HUES6 (cell line): ENCODE results near the gene UCKL1.

ENCODE experiments used
- H3K27ac ChIP-seq: 2 replicates; pipeline ENCODE4 v1.7.0; 2013; ENCODE audit warnings: low read depth, mild to moderate bottlenecking, low read length, inconsistent platforms
- H3K27me3 ChIP-seq: 2 replicates; pipeline ENCODE4 v1.6.1; 2013; ENCODE audit warnings: low read length; ENCODE audit not compliant: control insufficient read depth, insufficient read depth
- H3K36me3 ChIP-seq: 2 replicates; pipeline ENCODE4 v1.6.1; 2013; ENCODE audit warnings: low read length; ENCODE audit not compliant: control insufficient read depth, insufficient read depth
- H3K4me1 ChIP-seq: 2 replicates; pipeline ENCODE4 v1.6.1; 2013; ENCODE audit warnings: low read length; ENCODE audit not compliant: control insufficient read depth, insufficient read depth
- H3K4me3 ChIP-seq: 2 replicates; pipeline ENCODE4 v1.5.1; 2013; ENCODE audit warnings: low read depth, low read length
- H3K9ac ChIP-seq: one replicate; pipeline ENCODE4 v1.6.1; 2013; ENCODE audit warnings: mild to moderate bottlenecking, low read length
- H3K9me3 ChIP-seq: 2 replicates; pipeline ENCODE4 v1.6.1; 2013; ENCODE audit warnings: low read depth, low read length; ENCODE audit not compliant: control insufficient read depth, insufficient read depth

The UCKL1 gene

DNA sequence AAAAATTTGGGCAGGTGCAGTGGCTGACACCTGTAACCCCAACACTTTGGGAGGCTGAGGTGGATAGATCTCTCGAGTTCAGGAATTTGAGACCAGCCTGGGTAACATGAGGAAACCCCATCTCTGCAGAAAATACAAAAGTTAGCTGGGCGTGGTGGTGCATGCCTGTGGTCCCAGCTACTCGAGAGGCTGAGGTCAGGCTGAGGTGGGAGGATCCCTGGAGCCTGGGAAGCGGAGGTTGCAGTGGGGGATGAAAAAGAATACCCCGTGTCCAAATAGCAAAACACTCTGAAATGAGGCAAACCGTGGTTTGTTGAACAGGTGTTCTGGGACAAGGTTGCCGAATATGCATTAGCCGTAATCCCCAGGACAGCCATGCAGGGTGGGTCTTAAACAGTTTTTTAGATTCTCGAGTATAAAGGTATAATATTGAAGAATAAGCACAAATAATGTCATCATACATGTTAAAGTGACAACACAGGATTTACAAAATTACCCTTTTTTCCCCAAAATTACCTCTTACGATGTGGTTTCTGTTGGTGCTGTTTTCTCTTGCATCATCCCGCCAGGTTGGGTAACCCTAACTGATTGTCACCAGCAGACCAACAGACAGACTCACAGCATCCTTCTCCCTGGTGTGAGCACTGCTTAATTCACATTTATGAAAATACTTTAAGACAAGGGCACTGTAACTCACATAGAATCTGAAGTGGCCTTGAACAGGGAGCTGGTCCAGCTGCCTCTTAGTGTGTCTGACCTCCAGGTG is 52.2 kb downstream of the UCKL1 start:
- H3K27ac ChIP-seq = no peak overlapping the region
- H3K36me3 ChIP-seq = no peaks in the 10 kb centered on the region; the same call in 1 of the 2 replicates
- H3K27me3 ChIP-seq = no peaks in the 10 kb centered on the region
- H3K4me1 ChIP-seq = no peaks in the 10 kb centered on the region
- no peak overlapping the region for H3K9ac ChIP-seq
- H3K9me3 ChIP-seq = no peaks in the 10 kb centered on the region
- no peak overlapping the region for H3K4me3 ChIP-seq

DNA sequence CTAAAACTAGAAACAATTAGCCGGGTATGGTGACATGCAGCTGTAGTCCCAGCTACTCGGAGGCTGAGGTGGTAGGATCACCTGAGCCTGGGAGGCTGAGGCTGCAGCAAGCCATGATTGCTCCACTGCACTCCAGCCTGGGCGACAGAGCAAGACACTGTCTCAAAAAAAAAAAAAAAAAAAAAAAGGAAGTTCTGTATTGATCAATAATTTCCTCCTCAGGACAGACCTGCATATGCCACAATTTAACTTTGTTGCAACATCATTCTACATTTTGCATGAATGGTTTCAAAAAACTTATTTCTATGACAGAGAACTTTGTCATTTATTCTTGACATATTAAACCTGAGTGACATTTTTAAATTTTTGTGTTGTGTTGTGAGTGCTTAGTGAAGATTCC is 55.8 kb downstream of the UCKL1 start:
- Histone ChIP-seq H3K4me3 (no peak overlapping the region), H3K9me3 (no peaks in the 10 kb centered on the region), H3K27ac (no peak overlapping the region), H3K9ac (no peak overlapping the region), H3K27me3 (no peaks in the 10 kb centered on the region), H3K4me1 (peaks cover 8% of the 10 kb centered on the region), H3K36me3 (no peaks in the 10 kb centered on the region; the same call in 1 of the 2 replicates)

DNA sequence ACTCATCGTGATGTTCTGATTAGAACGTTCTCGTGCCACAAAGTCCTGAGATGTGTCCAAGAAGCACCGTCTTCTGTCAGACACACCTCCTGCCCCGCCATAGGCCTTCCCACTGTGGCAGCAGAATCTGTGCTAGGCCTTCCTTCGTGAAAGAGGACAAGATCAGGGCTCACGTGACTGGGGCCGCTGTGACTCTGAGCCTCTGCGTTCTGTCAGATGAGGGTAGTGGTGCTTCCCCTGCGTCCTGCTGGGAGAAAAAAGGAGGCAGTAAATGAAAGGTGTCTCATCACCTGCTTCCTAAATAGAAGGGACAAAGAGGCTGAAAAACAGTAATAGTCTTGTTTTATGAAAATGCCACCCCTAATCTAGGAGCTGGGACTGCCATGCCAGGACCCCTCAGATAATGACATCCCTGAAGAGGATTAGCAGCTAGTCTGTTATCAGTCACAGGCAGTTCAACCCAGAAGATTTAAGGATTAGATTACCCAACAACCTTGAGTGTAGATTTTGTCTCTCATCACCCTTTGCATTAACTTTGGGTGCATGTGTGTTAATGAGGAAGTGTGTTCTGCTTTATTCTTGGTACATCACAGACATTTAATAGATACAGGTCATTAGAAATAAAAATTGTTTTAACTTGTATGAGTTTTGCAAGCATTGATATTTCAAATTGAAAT is 57.2 kb downstream of the UCKL1 start:
- Histone ChIP-seq H3K9me3 (no peaks in the 10 kb centered on the region), H3K4me3 (no peak overlapping the region), H3K36me3 (no peaks in the 10 kb centered on the region; the same call in 1 of the 2 replicates), H3K9ac (no peak overlapping the region), H3K27ac (no peak overlapping the region), H3K4me1 (peaks cover 11% of the 10 kb centered on the region), H3K27me3 (no peaks in the 10 kb centered on the region)

DNA sequence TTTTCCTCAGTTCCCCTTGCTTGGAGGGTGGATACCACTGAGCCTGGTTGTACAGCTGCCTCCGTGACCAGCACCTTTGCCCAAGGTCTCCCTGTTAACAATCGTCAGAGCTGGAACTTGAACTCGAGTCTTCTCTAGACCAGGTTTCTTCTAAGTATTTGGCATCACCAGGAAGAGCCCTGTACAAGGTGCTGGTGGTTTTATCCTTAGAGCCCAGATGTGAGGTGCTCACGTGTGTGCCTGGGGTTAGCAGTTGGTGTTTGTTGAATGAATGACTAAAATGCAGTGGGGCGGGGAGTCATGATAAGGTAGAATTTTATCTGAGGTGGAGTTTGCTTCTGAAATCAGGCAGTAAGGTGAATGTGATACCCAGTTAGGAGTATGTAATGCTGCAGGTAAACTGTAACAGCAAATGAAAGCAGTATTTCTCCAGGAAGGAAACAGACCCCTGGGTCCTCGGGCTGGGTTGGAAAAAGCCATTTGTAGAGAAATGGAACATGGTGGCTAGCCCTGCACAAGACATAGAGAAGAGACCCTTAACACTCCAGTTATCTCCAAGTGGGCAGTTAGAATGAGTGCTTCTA is 58.1 kb downstream of the UCKL1 start:
- Histone ChIP-seq H3K9ac (no peak overlapping the region), H3K9me3 (no peaks in the 10 kb centered on the region), H3K4me1 (peaks cover 14% of the 10 kb centered on the region), H3K27ac (no peak overlapping the region), H3K27me3 (no peaks in the 10 kb centered on the region), H3K36me3 (no peaks in the 10 kb centered on the region; the same call in 1 of the 2 replicates), H3K4me3 (no peak overlapping the region)

DNA sequence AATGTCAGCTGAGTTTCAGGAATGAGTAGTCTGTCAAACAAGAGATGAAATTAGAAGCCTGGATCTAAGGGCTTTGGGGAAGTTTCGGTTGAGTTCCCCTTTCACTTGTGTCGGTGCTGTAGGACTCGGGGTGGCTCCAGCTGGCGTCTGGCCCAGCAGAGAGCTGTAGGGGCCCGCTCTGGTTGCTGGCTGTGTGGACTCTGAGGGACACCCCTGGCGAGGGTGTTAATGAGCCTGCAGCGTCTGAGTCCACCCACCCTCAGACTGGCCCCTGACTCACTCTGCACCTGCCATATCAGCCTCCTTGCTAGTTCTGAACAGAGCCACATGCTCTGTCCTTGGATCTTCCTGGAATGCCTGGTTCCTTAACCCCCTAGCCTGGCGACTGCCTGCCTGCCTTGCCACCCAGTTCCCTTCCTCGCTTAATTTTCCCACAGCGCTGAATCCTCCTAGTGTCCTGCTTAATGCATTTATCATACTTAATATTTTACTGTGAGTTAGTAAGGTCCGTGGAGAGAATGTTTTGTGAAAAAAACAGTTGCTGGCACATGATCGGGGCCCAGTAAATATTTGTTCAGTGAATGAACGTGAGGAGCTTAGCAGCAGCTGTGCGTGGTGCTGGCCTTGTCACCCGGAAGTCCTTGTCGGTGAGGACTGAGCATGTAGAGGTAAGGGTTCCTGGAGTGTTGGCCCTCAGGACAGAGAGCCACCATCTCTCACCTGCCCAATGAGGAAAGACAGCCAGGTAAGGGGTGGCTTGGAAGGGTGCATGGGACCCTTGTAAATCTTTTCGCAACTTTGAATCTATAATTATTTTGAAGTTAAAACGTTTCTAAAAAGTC is 59.7 kb downstream of the UCKL1 start:
- peak overlapping the region; percentile 78 for H3K4me3 ChIP-seq
- H3K36me3 ChIP-seq = peaks cover 9% of the 10 kb centered on the region
- no peaks in the 10 kb centered on the region for H3K9me3 ChIP-seq
- H3K4me1 ChIP-seq = peaks cover 14% of the 10 kb centered on the region
- H3K9ac ChIP-seq = peak overlapping the region; percentile 56
- H3K27me3 ChIP-seq = no peaks in the 10 kb centered on the region
- no peak overlapping the region for H3K27ac ChIP-seq

DNA sequence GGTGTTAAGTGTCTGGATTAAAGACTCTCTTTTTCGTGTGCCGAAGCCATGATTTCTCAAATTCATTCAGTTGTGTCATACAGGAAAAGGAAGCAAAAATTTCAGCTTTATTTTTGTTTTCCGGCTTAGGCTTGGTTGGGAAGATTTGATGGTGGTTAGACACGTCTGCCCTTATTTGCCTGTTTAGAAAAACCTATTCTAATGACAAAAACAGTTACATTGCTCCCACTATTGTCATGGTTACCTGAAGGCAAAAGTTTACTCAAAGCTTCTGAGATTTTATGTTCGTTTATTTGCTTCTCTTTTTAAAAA is 60.3 kb downstream of the UCKL1 start:
- Histone ChIP-seq H3K9me3 (no peaks in the 10 kb centered on the region), H3K4me1 (peaks cover 14% of the 10 kb centered on the region), H3K27me3 (no peaks in the 10 kb centered on the region), H3K4me3 (peak overlapping the region; percentile 78), H3K36me3 (peaks cover 14% of the 10 kb centered on the region), H3K9ac (peak overlapping the region; percentile 56), H3K27ac (no peak overlapping the region)

DNA sequence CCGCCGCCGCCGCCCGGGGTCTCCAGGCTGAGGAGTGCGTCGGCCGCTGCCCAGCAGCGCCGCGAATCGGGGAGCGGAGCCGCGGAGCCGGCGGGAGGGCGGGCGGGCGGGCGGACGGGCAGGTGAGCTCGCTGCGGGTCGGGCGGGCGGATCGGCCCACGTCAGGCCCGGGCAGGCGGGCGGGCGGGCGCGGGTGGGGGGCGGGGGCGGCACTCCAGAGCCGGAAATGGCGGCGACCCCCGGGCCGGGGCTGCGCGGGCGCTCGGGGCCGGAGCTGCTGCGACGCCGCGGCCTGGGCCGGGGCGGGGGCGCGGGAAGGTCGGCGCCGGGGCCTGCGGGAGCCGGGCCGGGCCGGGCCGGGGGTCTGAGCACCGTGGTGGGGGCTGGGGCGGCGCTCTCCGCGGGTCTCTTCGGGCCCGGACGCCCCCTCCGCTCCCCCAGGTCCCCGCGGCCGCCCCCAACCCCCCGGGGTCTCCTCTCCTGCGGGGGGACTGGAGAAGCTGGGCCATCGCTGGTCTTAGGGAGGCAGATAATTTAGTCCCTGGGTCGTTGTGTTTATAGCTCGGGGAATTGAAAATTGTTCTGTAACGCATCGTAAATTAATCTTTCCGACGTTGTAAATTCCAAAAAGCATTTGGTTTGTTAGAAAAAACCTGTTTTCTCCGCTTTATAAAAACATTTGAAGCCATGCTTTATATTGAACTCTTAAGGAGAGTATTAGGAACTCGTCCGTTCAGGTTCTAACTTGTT is 60.8 kb downstream of the UCKL1 start:
- Histone ChIP-seq H3K4me3 (peak overlapping the region; percentile 78), H3K9me3 (no peaks in the 10 kb centered on the region), H3K4me1 (peaks cover 14% of the 10 kb centered on the region), H3K36me3 (peaks cover 20% of the 10 kb centered on the region), H3K9ac (peak overlapping the region; percentile 56), H3K27me3 (no peaks in the 10 kb centered on the region), H3K27ac (no peak overlapping the region)

DNA sequence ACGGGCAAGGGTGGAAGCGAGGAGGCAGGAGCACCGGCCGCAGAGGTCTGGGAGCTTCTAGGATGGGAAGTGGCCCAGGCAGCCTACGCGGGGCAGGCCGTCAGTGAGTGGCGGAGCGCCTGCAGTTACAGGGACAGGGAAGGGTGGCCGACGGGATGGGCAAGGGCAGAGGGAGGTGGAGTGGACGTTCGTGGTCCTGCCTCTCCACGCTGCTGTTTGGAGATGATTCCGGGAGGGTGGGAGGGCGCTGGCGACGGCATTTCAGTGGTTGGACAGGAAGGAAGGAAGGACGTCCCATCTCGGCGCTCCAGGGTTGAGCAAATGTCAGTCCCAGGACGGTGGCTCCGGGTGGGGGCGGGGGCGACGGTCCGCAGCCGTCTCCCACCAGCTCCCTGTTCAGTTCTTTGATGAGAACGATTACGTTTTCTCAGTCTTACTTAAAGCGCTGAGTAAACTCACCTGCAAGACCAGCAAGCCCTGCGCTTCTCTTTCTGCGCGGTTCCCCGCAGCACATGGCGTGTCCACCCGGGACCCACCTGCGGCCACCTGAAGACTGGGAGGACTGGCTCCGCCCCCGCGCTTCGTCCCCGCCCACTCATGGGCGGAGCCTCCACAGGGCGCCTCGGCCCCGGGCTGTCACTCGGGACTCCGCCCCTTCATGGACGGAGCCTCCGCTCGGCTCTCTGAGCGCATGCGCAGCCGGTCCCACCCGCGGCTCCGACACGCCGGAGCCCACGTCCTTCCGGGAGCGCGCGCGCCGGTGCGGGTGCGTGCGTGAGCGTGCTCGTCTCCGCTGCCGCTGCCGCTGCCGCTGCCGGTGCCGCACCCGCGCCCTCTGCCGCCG is 61.6 kb downstream of the UCKL1 start, which contains the start of gene DNAJC5:
TSS of gene DNAJC5 (plus strand) at position 769 of the 844 bp plus-strand sequence. CDS start 33,220 bp downstream, outside the sequence.
- H3K27me3 ChIP-seq = no peaks in the 10 kb centered on the region
- no peak within 1 kb of the TSS for H3K27ac ChIP-seq
- H3K4me1 ChIP-seq = peaks cover 14% of the 10 kb centered on the region
- H3K36me3 ChIP-seq = peaks cover 28% of the 10 kb centered on the region
- H3K4me3 ChIP-seq = peak within 1 kb of the TSS; percentile 78
- peak within 1 kb of the TSS; percentile 56 for H3K9ac ChIP-seq
- no peaks in the 10 kb centered on the region for H3K9me3 ChIP-seq

DNA sequence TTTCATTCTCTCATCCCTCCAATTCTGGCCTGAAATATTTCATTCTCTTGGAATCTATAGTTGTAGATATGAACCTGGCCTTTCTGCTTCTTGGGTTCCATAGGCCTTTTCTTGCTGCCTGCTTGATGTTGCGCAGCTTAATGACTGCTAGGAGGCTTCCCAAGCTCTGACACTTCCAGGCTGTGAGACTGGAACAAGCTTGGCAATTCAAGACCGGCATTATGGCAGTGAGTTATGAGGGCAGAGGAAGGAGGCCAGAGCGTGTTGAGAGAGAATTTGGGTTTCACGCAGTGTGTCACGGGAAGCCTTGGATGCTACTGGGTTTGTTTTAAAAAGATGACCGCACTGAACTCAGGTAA is 62.2 kb downstream of the UCKL1 start:
- H3K27ac ChIP-seq = no peak overlapping the region
- H3K9ac ChIP-seq = peak overlapping the region; percentile 37
- H3K4me1 ChIP-seq = peaks cover 14% of the 10 kb centered on the region
- H3K36me3 ChIP-seq = peaks cover 34% of the 10 kb centered on the region
- H3K9me3 ChIP-seq = no peaks in the 10 kb centered on the region
- H3K27me3 ChIP-seq = no peaks in the 10 kb centered on the region
- peak overlapping the region; percentile 77 for H3K4me3 ChIP-seq

DNA sequence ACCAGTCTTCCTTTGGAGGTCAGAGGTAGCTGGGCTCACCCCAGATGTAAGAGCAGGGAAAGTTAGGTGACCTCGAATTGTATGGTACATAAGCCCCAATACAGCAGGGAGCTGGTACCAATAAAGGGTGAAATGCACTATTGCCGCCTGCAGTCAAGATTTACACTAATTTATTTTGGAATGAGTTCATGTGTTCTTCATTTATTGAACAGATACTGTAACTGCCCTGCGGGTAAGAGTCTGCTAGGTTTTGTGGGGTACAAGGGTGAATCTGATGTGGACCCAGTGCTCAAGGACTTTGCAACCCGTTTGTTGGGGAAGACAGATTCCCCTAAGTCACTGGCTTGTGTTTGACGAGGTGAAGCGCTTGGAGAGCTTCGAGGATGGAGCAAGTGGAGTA is 63.8 kb downstream of the UCKL1 start:
- Histone ChIP-seq H3K9me3 (no peaks in the 10 kb centered on the region), H3K4me1 (peaks cover 14% of the 10 kb centered on the region), H3K36me3 (peaks cover 45% of the 10 kb centered on the region), H3K4me3 (no peak overlapping the region), H3K9ac (no peak overlapping the region), H3K27me3 (no peaks in the 10 kb centered on the region), H3K27ac (no peak overlapping the region)
